ENCODE results near the gene MACIR.

MACIR gene

GRCh38 chr5:103263054-103263453 is 4.5 kb downstream of the MACIR start:
- no peaks in the 10 kb centered on the region for H3K9me3 ChIP-seq (ENCODE audit: control insufficient read depth, insufficient read depth, low read length)
- no peak overlapping the region for H3K4me3 ChIP-seq (ENCODE audit: low read length)
- no peaks in the 10 kb centered on the region for H3K27me3 ChIP-seq (ENCODE audit: control insufficient read depth, insufficient read depth, low read length)
- H3K36me3 ChIP-seq (ENCODE audit: control insufficient read depth, insufficient read depth, low read length) = no peaks in the 10 kb centered on the region
- no peak for DNase-seq (ENCODE audit: low read depth, low spot score)
- H3K4me1 ChIP-seq (ENCODE audit: control insufficient read depth, insufficient read depth, low read length) = no peaks in the 10 kb centered on the region
- WGBS (ENCODE audit: insufficient coverage, insufficient read length) = no CpG with 5 or more reads among the region's 2 CpGs
- H3K27ac ChIP-seq (ENCODE audit: low read length) = no peak overlapping the region

DNA sequence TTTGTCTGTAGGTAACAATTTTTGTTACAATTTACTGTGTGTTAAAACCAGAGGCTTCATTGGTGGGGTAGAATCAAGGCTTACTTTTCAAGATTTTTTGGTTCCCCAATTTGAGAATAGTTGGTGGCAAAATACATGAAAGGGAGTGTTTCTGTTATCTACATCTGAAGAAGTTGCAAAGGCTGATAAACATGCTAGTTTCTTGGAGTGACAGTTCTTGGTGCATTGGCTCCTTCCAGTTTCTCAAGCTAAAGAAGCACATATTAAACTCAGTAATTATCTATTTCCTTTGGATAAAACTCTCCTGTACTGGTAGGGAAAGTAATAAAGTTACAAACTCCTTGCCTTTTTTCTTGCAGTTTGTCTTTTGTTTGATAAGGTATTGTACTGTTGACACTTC is 5.9 kb downstream of the MACIR start:
- Histone ChIP-seq H3K36me3 (ENCODE audit: control insufficient read depth, insufficient read depth, low read length) (no peaks in the 10 kb centered on the region), H3K4me3 (ENCODE audit: low read length) (no peak overlapping the region), H3K27ac (ENCODE audit: low read length) (no peak overlapping the region), H3K27me3 (ENCODE audit: control insufficient read depth, insufficient read depth, low read length) (no peaks in the 10 kb centered on the region), H3K4me1 (ENCODE audit: control insufficient read depth, insufficient read depth, low read length) (no peaks in the 10 kb centered on the region), H3K9me3 (ENCODE audit: control insufficient read depth, insufficient read depth, low read length) (no peaks in the 10 kb centered on the region)
- DNase-seq (ENCODE audit: low read depth, low spot score) = no peak

DNA sequence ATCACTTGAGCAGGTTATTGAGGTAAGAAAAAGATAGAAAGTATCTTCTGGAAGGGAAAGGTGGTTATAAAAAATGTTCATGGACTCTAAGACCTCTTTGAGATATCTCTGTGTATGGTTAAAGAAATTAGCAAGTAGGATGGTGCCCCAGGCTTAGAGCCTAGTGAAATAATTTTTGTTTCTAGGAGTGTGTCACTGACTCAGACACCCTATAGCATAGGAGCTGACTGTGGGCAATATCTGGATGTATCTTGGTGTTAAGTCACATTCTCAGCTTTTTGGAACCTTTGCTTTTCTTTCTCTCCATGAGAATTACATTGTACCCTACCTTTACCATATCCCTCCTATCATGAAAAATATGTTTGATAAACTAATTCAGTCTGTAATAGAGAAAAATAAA is 12.0 kb downstream of the MACIR start:
- no peaks in the 10 kb centered on the region for H3K9me3 ChIP-seq (ENCODE audit: control insufficient read depth, insufficient read depth, low read length)
- H3K27me3 ChIP-seq (ENCODE audit: control insufficient read depth, insufficient read depth, low read length) = no peaks in the 10 kb centered on the region
- DNase-seq (ENCODE audit: low read depth, low spot score) = no peak
- H3K27ac ChIP-seq (ENCODE audit: low read length) = no peak overlapping the region
- H3K4me3 ChIP-seq (ENCODE audit: low read length) = no peak overlapping the region
- peaks cover 3% of the 10 kb centered on the region; the same call in 1 of the 2 replicates for H3K4me1 ChIP-seq (ENCODE audit: control insufficient read depth, insufficient read depth, low read length)
- no peaks in the 10 kb centered on the region for H3K36me3 ChIP-seq (ENCODE audit: control insufficient read depth, insufficient read depth, low read length)

DNA sequence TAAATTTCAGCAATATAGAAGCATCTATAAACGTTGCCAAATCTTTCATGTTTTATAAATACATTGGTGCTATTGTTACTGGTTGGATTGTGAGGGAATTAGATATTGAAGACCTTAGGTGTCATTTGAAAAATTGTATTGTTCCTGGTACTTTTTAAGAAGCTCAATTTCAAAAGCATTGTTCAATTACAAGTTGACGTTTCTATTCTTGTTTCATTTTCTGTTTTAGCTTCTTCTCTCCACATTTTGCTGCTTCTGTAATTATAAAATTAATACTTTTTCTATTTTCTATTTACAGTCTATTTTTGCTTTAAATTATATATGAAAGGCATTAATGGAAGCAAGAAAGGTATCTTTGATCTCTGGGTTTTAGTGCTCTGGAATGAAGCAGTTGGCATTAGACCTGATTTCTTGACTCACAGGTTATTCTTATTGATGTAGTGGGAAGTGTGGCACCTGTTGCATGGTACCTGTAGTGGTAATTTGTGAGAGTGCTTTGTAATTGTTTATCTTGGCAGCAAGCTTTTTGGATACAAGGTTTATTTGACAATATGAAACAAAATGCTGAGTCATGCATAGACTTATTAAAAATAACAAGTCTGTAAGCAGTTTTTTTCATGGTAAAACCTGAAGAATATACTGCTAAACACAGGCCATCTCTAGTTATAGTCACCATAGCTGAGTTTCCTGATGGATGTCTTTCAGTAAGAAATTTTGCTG is 13.2 kb downstream of the MACIR start:
- Histone ChIP-seq H3K27ac (ENCODE audit: low read length) (no peak overlapping the region), H3K27me3 (ENCODE audit: control insufficient read depth, insufficient read depth, low read length) (no peaks in the 10 kb centered on the region), H3K4me1 (ENCODE audit: control insufficient read depth, insufficient read depth, low read length) (peaks cover 3% of the 10 kb centered on the region; the same call in 1 of the 2 replicates), H3K9me3 (ENCODE audit: control insufficient read depth, insufficient read depth, low read length) (no peaks in the 10 kb centered on the region), H3K4me3 (ENCODE audit: low read length) (no peak overlapping the region), H3K36me3 (ENCODE audit: control insufficient read depth, insufficient read depth, low read length) (peaks cover 5% of the 10 kb centered on the region)
- no peak for DNase-seq (ENCODE audit: low read depth, low spot score)
- no CpG with 5 or more reads among the region's 2 CpGs for WGBS (ENCODE audit: insufficient coverage, insufficient read length)

DNA sequence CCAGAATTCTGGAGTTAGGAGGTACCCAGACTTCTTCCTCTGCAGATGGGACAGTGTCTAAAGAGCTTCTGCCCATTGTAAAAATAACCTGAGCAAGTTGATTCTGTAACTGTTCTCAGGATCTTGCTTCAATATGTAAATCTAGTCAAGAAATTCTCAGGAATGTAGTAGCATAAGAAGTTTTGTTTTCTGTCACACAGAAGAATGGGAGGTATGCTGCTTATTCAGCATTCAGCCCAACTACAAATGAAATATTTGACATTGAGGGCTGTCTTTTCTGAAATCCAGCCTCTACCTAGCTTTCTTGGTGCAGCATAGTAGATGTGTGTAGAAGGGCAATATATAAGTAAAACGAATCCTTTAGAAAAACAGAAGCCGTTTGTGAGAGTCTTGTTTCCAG is 13.8 kb downstream of the MACIR start:
- Histone ChIP-seq H3K27ac (ENCODE audit: low read length) (no peak overlapping the region), H3K27me3 (ENCODE audit: control insufficient read depth, insufficient read depth, low read length) (no peaks in the 10 kb centered on the region), H3K4me3 (ENCODE audit: low read length) (no peak overlapping the region), H3K36me3 (ENCODE audit: control insufficient read depth, insufficient read depth, low read length) (peaks cover 5% of the 10 kb centered on the region), H3K4me1 (ENCODE audit: control insufficient read depth, insufficient read depth, low read length) (peaks cover 3% of the 10 kb centered on the region; the same call in 1 of the 2 replicates), H3K9me3 (ENCODE audit: control insufficient read depth, insufficient read depth, low read length) (no peaks in the 10 kb centered on the region)
- DNase-seq (ENCODE audit: low read depth, low spot score) = no peak
- WGBS (ENCODE audit: insufficient coverage, insufficient read length) = no CpG with 5 or more reads among the region's 2 CpGs

GRCh38 chr5:103273952-103274351 is 15.4 kb downstream of the MACIR start:
- no peak overlapping the region for H3K27ac ChIP-seq (ENCODE audit: low read length)
- no CpG with 5 or more reads among the region's 3 CpGs for WGBS (ENCODE audit: insufficient coverage, insufficient read length)
- H3K4me1 ChIP-seq (ENCODE audit: control insufficient read depth, insufficient read depth, low read length) = peaks cover 3% of the 10 kb centered on the region; the same call in 1 of the 2 replicates
- H3K36me3 ChIP-seq (ENCODE audit: control insufficient read depth, insufficient read depth, low read length) = peaks cover 5% of the 10 kb centered on the region
- no peaks in the 10 kb centered on the region for H3K9me3 ChIP-seq (ENCODE audit: control insufficient read depth, insufficient read depth, low read length)
- H3K27me3 ChIP-seq (ENCODE audit: control insufficient read depth, insufficient read depth, low read length) = no peaks in the 10 kb centered on the region
- no peak overlapping the region for H3K4me3 ChIP-seq (ENCODE audit: low read length)
- no peak for DNase-seq (ENCODE audit: low read depth, low spot score)

DNA sequence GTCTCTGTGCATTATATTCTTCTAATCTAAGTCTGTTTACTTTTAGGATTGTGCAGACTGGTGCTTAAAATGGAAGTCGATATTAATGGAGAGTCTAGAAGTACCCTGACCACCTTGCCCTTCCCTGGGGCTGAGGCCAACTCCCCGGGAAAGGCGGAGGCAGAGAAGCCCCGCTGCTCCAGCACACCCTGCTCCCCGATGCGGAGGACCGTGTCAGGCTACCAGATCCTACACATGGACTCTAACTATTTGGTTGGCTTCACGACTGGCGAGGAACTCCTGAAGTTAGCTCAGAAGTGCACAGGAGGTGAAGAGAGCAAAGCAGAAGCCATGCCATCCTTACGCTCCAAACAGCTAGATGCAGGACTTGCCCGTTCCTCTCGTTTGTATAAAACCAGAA is 17.3 kb downstream of the MACIR start:
- H3K36me3 ChIP-seq (ENCODE audit: control insufficient read depth, insufficient read depth, low read length) = peaks cover 5% of the 10 kb centered on the region
- peaks cover 3% of the 10 kb centered on the region; the same call in 1 of the 2 replicates for H3K4me1 ChIP-seq (ENCODE audit: control insufficient read depth, insufficient read depth, low read length)
- no peaks in the 10 kb centered on the region for H3K27me3 ChIP-seq (ENCODE audit: control insufficient read depth, insufficient read depth, low read length)
- no CpG with 5 or more reads among the region's 12 CpGs for WGBS (ENCODE audit: insufficient coverage, insufficient read length)
- no peak overlapping the region for H3K27ac ChIP-seq (ENCODE audit: low read length)
- DNase-seq (ENCODE audit: low read depth, low spot score) = no peak
- H3K4me3 ChIP-seq (ENCODE audit: low read length) = no peak overlapping the region
- H3K9me3 ChIP-seq (ENCODE audit: control insufficient read depth, insufficient read depth, low read length) = no peaks in the 10 kb centered on the region

DNA sequence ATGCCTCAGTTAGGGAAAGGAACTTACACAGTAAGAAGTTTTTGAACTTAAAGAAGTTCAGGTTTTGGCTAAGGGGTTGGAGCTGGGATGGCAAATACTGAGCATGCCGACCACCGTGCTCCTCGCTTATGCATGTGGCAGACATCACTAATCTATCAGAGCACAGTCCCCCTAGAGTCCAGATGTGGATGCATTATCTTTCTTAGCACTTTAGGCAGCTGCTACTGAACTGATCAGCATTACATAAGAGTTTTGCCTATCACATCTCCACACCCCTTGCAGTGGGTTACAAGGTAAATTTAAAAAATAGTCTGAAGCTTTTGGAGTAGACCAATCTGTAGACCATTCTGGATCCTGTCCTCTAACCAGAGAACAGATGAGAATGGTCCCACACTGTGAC is 22.4 kb downstream of the MACIR start:
- no CpG with 5 or more reads among the region's 3 CpGs for WGBS (ENCODE audit: insufficient coverage, insufficient read length)
- no peak overlapping the region for H3K27ac ChIP-seq (ENCODE audit: low read length)
- DNase-seq (ENCODE audit: low read depth, low spot score) = no peak
- no peaks in the 10 kb centered on the region for H3K27me3 ChIP-seq (ENCODE audit: control insufficient read depth, insufficient read depth, low read length)
- no peaks in the 10 kb centered on the region for H3K9me3 ChIP-seq (ENCODE audit: control insufficient read depth, insufficient read depth, low read length)
- H3K4me1 ChIP-seq (ENCODE audit: control insufficient read depth, insufficient read depth, low read length) = no peaks in the 10 kb centered on the region
- peaks cover 2% of the 10 kb centered on the region for H3K36me3 ChIP-seq (ENCODE audit: control insufficient read depth, insufficient read depth, low read length)
- H3K4me3 ChIP-seq (ENCODE audit: low read length) = no peak overlapping the region

- no peaks in the 10 kb centered on the region for H3K27me3 ChIP-seq (ENCODE audit: control insufficient read depth, insufficient read depth, low read length)
- no CpG with 5 or more reads among the region's 2 CpGs for WGBS (ENCODE audit: insufficient coverage, insufficient read length)
- no peak overlapping the region for H3K27ac ChIP-seq (ENCODE audit: low read length)
- no peak overlapping the region for H3K4me3 ChIP-seq (ENCODE audit: low read length)
- H3K9me3 ChIP-seq (ENCODE audit: control insufficient read depth, insufficient read depth, low read length) = no peaks in the 10 kb centered on the region
- no peaks in the 10 kb centered on the region for H3K36me3 ChIP-seq (ENCODE audit: control insufficient read depth, insufficient read depth, low read length)
- no peak for DNase-seq (ENCODE audit: low read depth, low spot score)
- no peaks in the 10 kb centered on the region for H3K4me1 ChIP-seq (ENCODE audit: control insufficient read depth, insufficient read depth, low read length)
These were observed 24.6 kb downstream of the MACIR start for GRCh38 chr5:103283120-103283519.

DNA sequence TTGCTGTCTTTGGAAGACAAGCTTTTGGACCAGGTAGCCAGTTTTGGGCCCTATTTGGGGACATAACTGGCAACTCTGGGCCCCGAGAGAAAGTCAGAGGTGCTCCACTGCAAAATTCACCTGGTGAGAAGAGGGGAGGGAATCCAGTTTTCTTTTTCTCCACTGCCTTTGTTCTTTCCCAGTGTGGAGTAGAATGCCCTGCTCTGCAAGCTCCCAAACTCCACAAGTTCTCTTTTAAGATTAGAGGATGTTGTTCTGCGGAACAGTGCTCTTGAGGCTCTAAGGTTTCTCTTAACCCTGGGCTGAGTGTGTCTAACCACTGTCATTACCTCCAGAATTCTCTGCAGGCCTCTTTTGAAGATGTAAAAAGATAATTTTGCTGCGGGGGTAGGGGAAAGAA is 25.3 kb downstream of the MACIR start:
- Histone ChIP-seq H3K9me3 (ENCODE audit: control insufficient read depth, insufficient read depth, low read length) (no peaks in the 10 kb centered on the region), H3K4me3 (ENCODE audit: low read length) (no peak overlapping the region), H3K4me1 (ENCODE audit: control insufficient read depth, insufficient read depth, low read length) (no peaks in the 10 kb centered on the region), H3K27ac (ENCODE audit: low read length) (no peak overlapping the region), H3K36me3 (ENCODE audit: control insufficient read depth, insufficient read depth, low read length) (no peaks in the 10 kb centered on the region), H3K27me3 (ENCODE audit: control insufficient read depth, insufficient read depth, low read length) (no peaks in the 10 kb centered on the region)
- WGBS (ENCODE audit: insufficient coverage, insufficient read length) = no CpG with 5 or more reads among the region's 3 CpGs
- DNase-seq (ENCODE audit: low read depth, low spot score) = no peak

GRCh38 chr5:103286622-103287021 is 28.1 kb downstream of the MACIR start:
- H3K27ac ChIP-seq (ENCODE audit: low read length) = no peak overlapping the region
- H3K9me3 ChIP-seq (ENCODE audit: control insufficient read depth, insufficient read depth, low read length) = no peaks in the 10 kb centered on the region
- H3K4me1 ChIP-seq (ENCODE audit: control insufficient read depth, insufficient read depth, low read length) = no peaks in the 10 kb centered on the region
- no peak for DNase-seq (ENCODE audit: low read depth, low spot score)
- no peaks in the 10 kb centered on the region for H3K27me3 ChIP-seq (ENCODE audit: control insufficient read depth, insufficient read depth, low read length)
- H3K36me3 ChIP-seq (ENCODE audit: control insufficient read depth, insufficient read depth, low read length) = no peaks in the 10 kb centered on the region
- H3K4me3 ChIP-seq (ENCODE audit: low read length) = no peak overlapping the region
- WGBS (ENCODE audit: insufficient coverage, insufficient read length) = no CpG with 5 or more reads among the region's 3 CpGs
